Hepatocyte (in vitro differentiated cells): ENCODE results near the gene KCNA5. TPM values are rescaled to one million over a fixed set of nuclear protein-coding genes. Genes with fewer than 3 reads are reported as not detected.

Experiments used
- DNase-seq: peaks from one replicate; pipeline ENCODE4 v3.0.0-alpha.2; 2016; ENCODE audit warnings: low spot score
- H2AFZ ChIP-seq: fragments of 200-600 bp; sonication (generic); 2 replicates; pipeline ENCODE4 v1.6.0; 2016; ENCODE audit warnings: antibody characterized with exemption, mild to moderate bottlenecking
- H3K27ac ChIP-seq: fragments of 200-600 bp; sonication (generic); 2 replicates; pipeline ENCODE4 v1.5.1; 2016; ENCODE audit warnings: mild to moderate bottlenecking
- H3K27me3 ChIP-seq: fragments of 200-600 bp; sonication (generic); 2 replicates; pipeline ENCODE4 v1.6.1; 2016
- H3K36me3 ChIP-seq: fragments of 200-600 bp; sonication (generic); replicated peaks from 2 replicates; pipeline ENCODE4 v1.5.1; 2016; ENCODE audit warnings: low read depth; ENCODE audit not compliant: insufficient read depth
- H3K4me1 ChIP-seq: fragments of 200-600 bp; sonication (generic); 2 replicates; pipeline ENCODE4 v1.5.1; 2016; ENCODE audit warnings: mild to moderate bottlenecking, moderate library complexity; ENCODE audit not compliant: insufficient read depth
- H3K4me2 ChIP-seq: fragments of 200-600 bp; sonication (generic); 2 replicates; pipeline ENCODE4 v1.6.0; 2016
- H3K4me3 ChIP-seq: fragments of 200-600 bp; sonication (generic); 2 replicates; pipeline ENCODE4 v1.5.1; 2016; ENCODE audit warnings: mild to moderate bottlenecking
- H3K79me2 ChIP-seq: fragments of 200-600 bp; sonication (generic); 2 replicates; pipeline ENCODE4 v1.6.0; 2017; ENCODE audit warnings: mild to moderate bottlenecking
- H3K9me2 ChIP-seq: fragments of 200-600 bp; sonication (generic); replicated peaks from 2 replicates; pipeline ENCODE4 v1.6.0; 2017; ENCODE audit warnings: mild to moderate bottlenecking; ENCODE audit not compliant: insufficient read depth
- H3K9me3 ChIP-seq: fragments of 200-600 bp; sonication (generic); 2 replicates; pipeline ENCODE4 v1.5.1; 2016; ENCODE audit warnings: low read depth, mild to moderate bottlenecking
- H4K20me1 ChIP-seq: fragments of 200-600 bp; sonication (generic); 2 replicates; pipeline ENCODE4 v1.6.0; 2016; ENCODE audit warnings: mild to moderate bottlenecking; ENCODE audit not compliant: insufficient read depth, poor library complexity, severe bottlenecking
- EZH2 ChIP-seq: fragments of 200-600 bp; sonication (generic); IDR thresholded peaks from 2 replicates; pipeline ENCODE4 v1.6.1; 2016; ENCODE audit warnings: antibody characterized with exemption, mild to moderate bottlenecking, borderline replicate concordance
- EZH2phosphoT487 ChIP-seq: fragments of 200-600 bp; sonication (generic); IDR thresholded peaks from one replicate; pipeline ENCODE4 v1.6.1; 2018; ENCODE audit warnings: antibody characterized with exemption, mild to moderate bottlenecking, low read depth, moderate library complexity; ENCODE audit not compliant: unreplicated experiment, severe bottlenecking
- WGBS: methylation state at CpG from one replicate; pipeline ENCODE4 v1.1.6; 2016; ENCODE audit warnings: low lambda C conversion rate; ENCODE audit errors: missing lambda C conversion rate; 5-methylcytosine and 5-hydroxymethylcytosine counted together
- polyA plus RNA-seq: library from polyadenylated mRNA; unstranded; fragments of >200 nt; fragmentation: Nextera tagmentation; extraction: Ambion mirVana; gene quantifications from 2 replicates; pipeline ENCODE4 v1.2.1, GENCODE V29; 2016
- total RNA-seq: library from RNA; depleted of rRNA; stranded (reverse); fragments of >200 nt; gene quantifications from 2 replicates; pipeline ENCODE4 v1.2.3, GENCODE V29; 2014
- TF ChIP-seq, protein P1 (sequence below): fragments of 200-600 bp; sonication (generic); IDR thresholded peaks from 2 replicates; pipeline ENCODE4 v1.5.1; 2016; ENCODE audit warnings: antibody characterized with exemption, mild to moderate bottlenecking; ENCODE audit not compliant: poor library complexity

Gene KCNA5
- total and polyA plus RNA-seq, 2 experiments from 2014 or later, result 1.8 to 2.8 TPM

DNA sequence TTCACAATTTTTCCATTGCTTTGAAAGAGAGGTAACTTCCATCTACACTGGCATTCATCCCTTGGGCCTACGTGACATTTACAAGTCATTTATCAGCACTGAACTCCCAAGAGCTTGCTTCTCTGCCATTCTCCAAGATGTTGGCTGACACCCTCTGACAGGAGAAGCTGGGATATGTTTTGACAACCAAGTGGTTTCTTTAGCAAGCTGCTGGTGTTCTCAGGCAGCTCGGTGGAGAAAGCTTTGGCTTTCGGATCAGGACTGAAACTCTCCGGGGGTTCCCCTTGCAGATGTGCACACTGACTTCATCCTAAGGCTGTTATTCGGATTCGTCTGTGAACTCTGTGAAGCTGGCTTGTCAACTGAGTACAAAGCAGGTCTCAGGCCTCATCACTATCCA, 15.7 kb downstream of the KCNA5 start:
- no peak overlapping the region for H2AFZ ChIP-seq
- H3K4me3 ChIP-seq, result no peak overlapping the region
- TF ChIP-seq, protein P1, sequence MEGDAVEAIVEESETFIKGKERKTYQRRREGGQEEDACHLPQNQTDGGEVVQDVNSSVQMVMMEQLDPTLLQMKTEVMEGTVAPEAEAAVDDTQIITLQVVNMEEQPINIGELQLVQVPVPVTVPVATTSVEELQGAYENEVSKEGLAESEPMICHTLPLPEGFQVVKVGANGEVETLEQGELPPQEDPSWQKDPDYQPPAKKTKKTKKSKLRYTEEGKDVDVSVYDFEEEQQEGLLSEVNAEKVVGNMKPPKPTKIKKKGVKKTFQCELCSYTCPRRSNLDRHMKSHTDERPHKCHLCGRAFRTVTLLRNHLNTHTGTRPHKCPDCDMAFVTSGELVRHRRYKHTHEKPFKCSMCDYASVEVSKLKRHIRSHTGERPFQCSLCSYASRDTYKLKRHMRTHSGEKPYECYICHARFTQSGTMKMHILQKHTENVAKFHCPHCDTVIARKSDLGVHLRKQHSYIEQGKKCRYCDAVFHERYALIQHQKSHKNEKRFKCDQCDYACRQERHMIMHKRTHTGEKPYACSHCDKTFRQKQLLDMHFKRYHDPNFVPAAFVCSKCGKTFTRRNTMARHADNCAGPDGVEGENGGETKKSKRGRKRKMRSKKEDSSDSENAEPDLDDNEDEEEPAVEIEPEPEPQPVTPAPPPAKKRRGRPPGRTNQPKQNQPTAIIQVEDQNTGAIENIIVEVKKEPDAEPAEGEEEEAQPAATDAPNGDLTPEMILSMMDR, result no peak
- no peak for TF ChIP-seq EZH2
- no peak for TF ChIP-seq EZH2phosphoT487
- DNase-seq, result no peak
- no peaks in the 10 kb centered on the region for H3K9me3 ChIP-seq
- H3K9me2 ChIP-seq, result no peaks in the 10 kb centered on the region
- H3K36me3 ChIP-seq, result no peaks in the 10 kb centered on the region
- no peaks in the 10 kb centered on the region for H3K4me1 ChIP-seq
- no peak overlapping the region for H3K4me2 ChIP-seq
- H3K27me3 ChIP-seq, result peaks cover 18% of the 10 kb centered on the region
- no peaks in the 10 kb centered on the region for H3K79me2 ChIP-seq
- H3K27ac ChIP-seq, result no peak overlapping the region
- 56% methylated on average over 6 of the region's 6 CpGs for WGBS
- H4K20me1 ChIP-seq, result no peaks in the 10 kb centered on the region

DNA sequence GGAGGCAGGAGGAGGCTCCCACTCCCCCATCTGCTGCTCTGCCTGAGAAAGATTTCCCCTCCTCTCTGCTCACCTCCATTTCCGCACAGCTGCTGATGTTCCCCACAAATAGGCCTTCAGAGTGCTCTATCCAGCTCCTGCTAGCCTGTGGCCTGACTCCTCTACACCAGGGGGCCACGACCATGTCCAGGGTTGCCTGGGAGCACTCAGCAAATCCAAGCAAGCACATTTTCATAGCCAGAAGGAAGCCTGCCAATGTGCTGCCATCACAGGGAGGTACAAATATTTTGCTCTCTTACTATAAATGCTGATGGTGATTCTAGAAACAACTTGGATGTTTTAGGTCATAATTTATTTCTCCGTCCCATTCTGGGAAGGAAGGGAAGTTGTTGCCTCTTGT, 17.3 kb downstream of the KCNA5 start:
- TF ChIP-seq EZH2 (no peak), EZH2phosphoT487 (no peak)
- TF ChIP-seq, protein P1, result no peak
- H3K27me3 ChIP-seq, result peaks cover 18% of the 10 kb centered on the region

DNA sequence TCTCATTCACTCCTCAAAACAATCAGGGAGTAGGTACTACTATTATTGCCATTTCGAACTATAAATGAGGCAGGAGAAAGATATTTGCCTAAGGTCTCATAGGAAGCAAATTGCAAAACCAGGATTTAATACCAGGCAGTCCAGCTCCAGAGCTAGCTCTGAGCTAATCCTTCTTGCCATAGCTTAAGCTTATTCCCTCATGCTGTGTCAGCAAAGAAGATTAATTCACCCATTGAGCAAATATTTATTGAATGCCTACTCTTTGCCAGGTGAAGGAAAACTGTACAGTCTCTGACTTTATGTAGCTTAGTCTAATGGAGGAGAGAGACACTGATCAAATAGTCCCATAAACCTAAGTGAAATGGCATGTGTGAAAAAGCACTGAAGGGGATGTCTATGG, 19.5 kb downstream of the KCNA5 start:
- Histone ChIP-seq H3K9me2 (no peaks in the 10 kb centered on the region), H3K4me1 (no peaks in the 10 kb centered on the region), H3K27ac (no peak overlapping the region), H3K36me3 (no peaks in the 10 kb centered on the region), H3K9me3 (no peaks in the 10 kb centered on the region), H3K4me2 (no peak overlapping the region), H3K4me3 (no peak overlapping the region), H3K27me3 (peaks cover 18% of the 10 kb centered on the region), H3K79me2 (no peaks in the 10 kb centered on the region), H4K20me1 (no peaks in the 10 kb centered on the region), H2AFZ (no peak overlapping the region)
- 89% methylated on average over 1 of the region's 1 CpG for WGBS
- TF ChIP-seq, protein P1, result no peak
- TF ChIP-seq EZH2phosphoT487 (no peak), EZH2 (no peak)
- no peak for DNase-seq

More for the DNA sequence above, 17.3 kb downstream of the KCNA5 start:
- no peak overlapping the region for H3K4me3 ChIP-seq
- H3K9me2 ChIP-seq, result no peaks in the 10 kb centered on the region
- no peaks in the 10 kb centered on the region for H3K4me1 ChIP-seq
- DNase-seq, result no peak
- H3K9me3 ChIP-seq, result no peaks in the 10 kb centered on the region
- no peaks in the 10 kb centered on the region for H4K20me1 ChIP-seq
- no peak overlapping the region for H3K27ac ChIP-seq
- WGBS, result 79% methylated on average over 3 of the region's 3 CpGs
- H2AFZ ChIP-seq, result no peak overlapping the region
- no peaks in the 10 kb centered on the region for H3K79me2 ChIP-seq
- H3K36me3 ChIP-seq, result no peaks in the 10 kb centered on the region
- H3K4me2 ChIP-seq, result no peak overlapping the region
